GM19351 (cell line): ENCODE results near the gene ORAI2.
A peak's percentile ranks its signal among the peaks of the same experiment; 100 is the strongest.
"Not testable (repeated sequence)": the region's sequence is repeated elsewhere in the genome, so short reads cannot be mapped to it uniquely, and the experiment has no call there.

Experiments
- ATAC-seq: cut with Tn5 transposase; IDR thresholded peaks from one replicate; pipeline ENCODE4 v1.9.1; 2021; ENCODE audit warnings: mild to moderate bottlenecking, moderate library complexity; ENCODE audit not compliant: unreplicated experiment

The ORAI2 gene

GRCh38 chr7:102446387-102447156 is 13.2 kb downstream of the ORAI2 start:
- ATAC-seq: no peak

DNA sequence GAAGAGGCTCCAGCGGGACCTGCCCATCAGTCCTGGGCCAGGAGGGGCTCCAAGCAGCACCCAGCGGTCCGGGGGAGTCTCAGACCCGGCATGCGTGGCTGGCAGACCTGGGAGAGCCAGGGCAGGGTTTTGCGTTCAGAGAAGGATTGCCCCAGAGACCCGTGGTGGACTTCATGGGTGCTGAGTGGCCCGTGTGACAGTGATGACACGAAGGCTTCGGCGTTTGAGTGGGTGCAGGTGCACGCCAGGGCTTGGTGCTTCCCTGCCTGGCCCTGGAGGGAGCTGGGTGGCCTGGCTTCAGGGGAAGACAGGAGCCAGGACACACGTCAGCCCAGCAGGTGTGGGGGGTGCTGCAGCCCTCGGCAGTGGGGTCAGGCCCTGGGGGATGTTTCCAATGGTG is 13.9 kb downstream of the ORAI2 start:
- no peak for ATAC-seq

GRCh38 chr7:102449136-102449535 is 15.8 kb downstream of the ORAI2 start:
- ATAC-seq: no peak

DNA sequence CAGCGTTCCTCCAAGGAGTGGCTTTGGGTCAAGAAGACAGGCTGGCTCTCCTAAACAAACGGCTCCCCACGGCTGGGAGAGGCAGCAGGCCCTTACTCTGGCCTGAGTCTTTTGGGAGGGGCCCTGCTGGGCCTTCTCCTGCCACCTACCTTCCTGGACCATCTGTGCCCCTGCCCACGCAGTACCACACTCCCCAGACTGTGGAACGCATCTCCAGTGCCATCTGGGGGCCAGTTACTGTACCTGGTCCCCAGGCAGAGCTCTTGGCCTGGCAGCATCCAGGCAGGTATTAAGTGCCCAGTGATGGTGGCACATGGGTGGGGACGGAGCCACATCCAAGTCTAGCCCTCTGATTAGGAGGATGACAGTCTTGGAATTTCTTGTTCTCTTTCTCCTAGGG is 16.9 kb downstream of the ORAI2 start:
- no peak for ATAC-seq

GRCh38 chr7:102451371-102452054 is 18.1 kb downstream of the ORAI2 start:
- no peak for ATAC-seq

DNA sequence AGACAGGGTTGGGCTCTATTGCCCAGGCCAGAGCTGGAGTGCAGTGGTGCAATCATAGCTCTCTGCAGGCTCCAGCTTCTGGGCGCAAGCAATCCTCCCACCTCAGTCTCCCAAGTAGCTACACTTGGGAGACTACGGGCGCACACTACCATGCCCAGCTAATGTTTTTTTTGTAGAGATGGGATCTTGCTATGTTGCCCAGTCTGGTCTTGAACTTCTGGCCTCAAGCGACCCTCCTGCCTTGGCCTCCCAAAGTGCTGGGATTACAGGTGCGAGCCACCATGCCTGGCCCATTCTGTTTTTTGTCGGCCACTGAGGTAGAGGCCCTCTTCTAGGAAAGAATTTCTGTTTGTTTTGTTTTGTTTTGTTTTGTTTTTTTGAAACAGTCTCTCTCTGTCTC is 19.1 kb downstream of the ORAI2 start:
- ATAC-seq: no peak

- ATAC-seq: no peak
Observed at GRCh38 chr7:102453319-102453718, 19.9 kb downstream of the ORAI2 start.

GRCh38 chr7:102454468-102454867 is 21.1 kb downstream of the ORAI2 start:
- ATAC-seq: no peak

GRCh38 chr7:102454932-102455331 is 21.6 kb downstream of the ORAI2 start:
- ATAC-seq: not testable (repeated sequence)

DNA sequence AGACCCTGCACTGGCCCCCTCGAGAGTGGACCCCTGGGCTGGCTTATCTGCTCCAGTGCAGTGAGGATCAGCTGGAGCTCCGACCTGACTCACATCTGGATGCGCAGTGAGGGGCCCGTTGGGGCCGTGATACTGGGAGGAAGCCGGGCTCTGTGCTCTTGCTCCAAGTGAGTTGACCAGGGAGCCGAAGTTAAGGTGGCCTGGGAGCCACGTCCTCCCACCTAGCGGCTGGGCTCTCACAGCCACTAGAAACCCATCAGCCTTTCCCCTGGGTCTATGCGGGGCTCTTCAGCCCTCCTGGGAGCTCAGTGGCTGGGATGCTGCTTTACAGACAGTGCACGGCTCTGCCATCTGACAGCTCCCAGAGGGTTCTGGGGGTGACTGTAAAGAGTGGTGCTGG is 22.2 kb downstream of the ORAI2 start:
- no peak for ATAC-seq

DNA sequence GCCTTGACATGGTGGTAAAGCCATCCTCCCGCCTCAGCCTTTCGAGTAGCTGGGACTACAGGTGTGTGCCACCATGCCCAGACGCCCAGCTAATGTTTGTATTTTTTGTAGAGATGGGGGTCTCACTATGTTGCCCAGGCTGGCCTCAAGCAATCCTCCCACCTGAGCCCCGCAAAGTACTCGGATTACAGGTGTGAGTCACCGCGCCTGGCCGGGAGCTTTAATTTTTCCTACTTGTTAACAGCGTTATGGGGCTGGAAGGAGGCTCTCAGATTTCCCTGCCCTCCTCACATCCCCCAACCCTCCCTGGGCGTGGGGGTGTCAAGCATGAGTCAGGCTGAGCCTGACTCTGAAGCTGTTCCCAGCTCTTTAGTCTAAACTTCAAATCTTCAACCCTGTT is 23.0 kb downstream of the ORAI2 start:
- no peak for ATAC-seq

GRCh38 chr7:102457352-102457924 is 24.1 kb downstream of the ORAI2 start:
- no peak for ATAC-seq

GRCh38 chr7:102459221-102459844 is 26.0 kb downstream of the ORAI2 start:
- ATAC-seq: no peak

DNA sequence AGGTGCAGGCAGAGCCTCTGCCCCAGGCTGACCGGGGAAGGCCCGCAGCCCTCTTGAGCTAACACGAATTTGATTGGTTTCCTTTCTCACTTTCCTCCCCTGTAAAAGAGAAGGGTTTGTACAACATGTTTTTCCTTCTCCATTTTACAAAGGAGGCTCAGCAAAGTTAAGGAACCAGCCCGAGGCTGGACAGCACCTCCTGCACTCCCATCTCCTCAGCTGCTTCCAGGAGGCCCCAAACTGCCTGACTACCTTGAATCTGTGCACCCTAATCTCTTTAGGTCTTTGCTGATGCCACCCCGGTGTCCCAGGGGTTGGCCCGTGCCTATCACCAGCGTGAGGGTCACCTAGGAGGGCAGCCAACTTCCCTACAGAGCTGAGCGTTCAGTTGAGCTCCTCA is 27.1 kb downstream of the ORAI2 start:
- ATAC-seq: no peak

GRCh38 chr7:102463841-102464576 is 30.6 kb downstream of the ORAI2 start:
- no peak for ATAC-seq

DNA sequence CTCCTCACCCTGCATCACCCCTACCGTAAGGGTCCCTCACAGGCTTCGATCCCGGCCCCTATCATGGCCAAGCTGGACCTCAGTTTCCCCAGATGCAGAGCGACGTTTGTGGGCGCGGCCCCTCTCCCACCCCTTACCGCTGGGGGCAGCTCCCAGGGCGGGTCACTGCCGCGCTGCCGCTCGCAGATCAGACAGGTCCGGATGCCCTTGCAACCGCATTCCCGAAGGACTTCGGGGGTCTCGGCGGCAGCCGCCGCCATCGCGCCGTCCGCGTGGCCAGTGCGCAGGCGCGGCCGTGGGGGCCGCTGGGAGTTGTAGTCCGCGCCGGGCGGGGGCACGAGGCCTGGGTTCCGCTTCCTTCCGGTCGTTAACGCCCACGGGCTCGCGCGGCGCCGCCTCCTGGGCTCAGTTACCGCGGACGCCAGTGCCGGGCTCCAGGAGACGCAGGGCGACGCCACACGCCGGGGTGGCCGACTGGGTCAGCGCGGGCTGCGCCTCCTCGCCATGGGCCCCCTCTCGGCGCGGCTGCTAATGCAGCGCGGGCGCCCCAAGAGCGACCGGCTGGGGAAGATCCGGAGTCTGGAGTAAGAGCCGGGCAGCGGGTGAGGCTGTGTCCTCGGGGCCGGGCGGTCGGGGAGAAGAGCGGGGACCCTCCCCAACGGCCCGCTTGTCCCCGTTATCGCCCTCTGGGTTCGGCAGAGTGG is 31.4 kb downstream of the ORAI2 start, which contains the start of the genes ALKBH4 and LRWD1:
TSS of gene ALKBH4 (minus strand) at position 287 of the 704 bp plus-strand sequence. CDS start at position 260, 27 bp downstream.
TSS of gene LRWD1 (plus strand) at position 408 of the 704 bp plus-strand sequence. CDS start at position 505, 97 bp downstream.
- ATAC-seq: peak; percentile 87

DNA sequence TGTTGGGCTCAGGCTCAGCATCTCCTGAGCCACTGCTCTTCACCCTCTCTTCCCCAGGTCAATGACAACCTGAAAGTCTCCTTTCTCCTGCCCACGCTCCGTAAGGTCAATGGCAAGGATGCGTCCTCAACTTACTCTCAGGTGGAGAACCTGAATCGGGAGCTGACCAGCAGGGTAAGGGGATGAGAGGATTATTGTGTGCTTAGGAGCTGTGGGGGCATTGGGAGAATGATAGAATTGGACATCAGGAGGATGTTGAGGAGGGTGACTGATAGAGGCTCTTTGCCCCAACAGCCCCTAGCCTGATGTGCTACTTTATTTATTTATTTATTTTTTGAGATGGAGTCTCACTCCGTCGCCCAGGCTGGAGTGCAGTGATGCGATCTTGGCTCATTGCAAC is 32.7 kb downstream of the ORAI2 start:
- no peak for ATAC-seq

DNA sequence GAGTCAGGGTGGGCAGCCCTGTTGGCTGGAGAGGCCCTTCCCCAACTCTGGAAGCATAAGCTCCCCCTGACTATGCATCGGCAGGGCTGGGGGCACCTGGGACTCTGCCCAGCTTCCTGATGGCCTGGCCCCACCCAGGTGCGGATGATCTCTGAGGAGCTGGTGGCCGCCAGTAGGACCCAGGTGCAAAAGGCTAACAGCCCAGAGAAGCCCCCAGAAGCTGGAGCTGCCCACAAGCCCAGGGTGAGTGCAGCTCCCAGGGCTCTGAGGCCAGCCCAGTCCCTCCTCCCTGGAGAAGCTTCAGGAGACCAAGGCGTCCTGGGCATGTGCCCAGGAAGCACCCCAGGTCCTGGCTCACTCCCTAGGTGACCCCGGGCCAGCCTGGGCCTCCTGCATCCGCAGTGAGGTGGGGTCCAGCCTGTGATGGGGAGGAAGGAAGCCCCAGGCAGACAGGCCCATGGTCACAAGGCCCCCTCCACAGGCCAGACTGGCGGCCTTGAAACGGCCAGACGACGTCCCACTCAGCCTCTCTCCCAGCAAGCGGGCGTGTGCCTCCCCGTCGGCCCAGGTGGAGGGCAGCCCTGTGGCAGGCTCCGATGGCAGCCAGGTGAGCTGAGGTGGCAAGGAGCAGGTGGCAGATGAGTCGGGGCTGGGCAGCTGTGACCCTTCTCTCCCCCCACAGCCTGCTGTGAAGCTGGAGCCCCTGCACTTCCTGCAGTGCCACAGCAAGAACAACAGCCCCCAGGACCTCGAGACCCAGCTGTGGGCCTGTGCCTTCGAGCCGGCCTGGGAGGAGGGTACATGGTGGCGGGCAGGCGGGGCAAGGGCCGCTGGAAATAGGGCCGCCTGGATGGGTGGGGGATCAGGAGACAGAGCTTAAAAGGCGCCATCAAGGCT is 34.5 kb downstream of the ORAI2 start:
- ATAC-seq: no peak
